Heart left ventricle (tissue), 13 donors: ENCODE results near the gene PIGR.

Source experiments
- CTCF ChIP-seq, 12 donors: fragments of 200-600 bp; sonication (generic) in 4 of 12; IDR thresholded peaks; one replicate each; pipeline versions ENCODE4 v1.5.0 to v1.8.0; 2018 to 2022; ENCODE audit warnings: antibody characterized with exemption in 12 of 12, mild to moderate bottlenecking in 5 of 12
- POLR2A ChIP-seq, 2 donors: fragments of 450-650 bp; IDR thresholded peaks; one replicate each; pipeline ENCODE4 v1.6.1; 2017; ENCODE audit warnings: antibody characterized with exemption in 2 of 2, mild to moderate bottlenecking in 2 of 2, moderate library complexity in 2 of 2
- donor health status: ischemic (EF 13 %, LVEDD 7.1; RV severe dilation, severe dysfunction).
- donor health status: DM: no; HTN: yes; CAD: no.
- donor health status: DM: no; HTN: no; CAD: no.
- donor health status: ischemic (EF 25% LVEDD 6.9; RV normal size, moderate dysfunction).
- donor health status: ischemic (EF 25% LVEDD 5.7; RV mildly dilated, moderate dysfunction).
- donor health status: ischemic (EF 35%, LVEDD 5.7; RV mildly dilated, moderate dysfunction).
- donor health status: nonischemic (EF 11% LVEDD 7.7; RV severe dilation, severe dysfunction).
- donor health status: DM: yes; HTN: yes; CAD: no.
- donor health status: PGD.
- donor health status: ischemic (EF 29% LVEDD 5.4; RV normal size, mild dysfunction).
- donor health status: nonischemic (EF 23%, LVEDD 6.1; RV moderate dilation, normal function).

DNA sequence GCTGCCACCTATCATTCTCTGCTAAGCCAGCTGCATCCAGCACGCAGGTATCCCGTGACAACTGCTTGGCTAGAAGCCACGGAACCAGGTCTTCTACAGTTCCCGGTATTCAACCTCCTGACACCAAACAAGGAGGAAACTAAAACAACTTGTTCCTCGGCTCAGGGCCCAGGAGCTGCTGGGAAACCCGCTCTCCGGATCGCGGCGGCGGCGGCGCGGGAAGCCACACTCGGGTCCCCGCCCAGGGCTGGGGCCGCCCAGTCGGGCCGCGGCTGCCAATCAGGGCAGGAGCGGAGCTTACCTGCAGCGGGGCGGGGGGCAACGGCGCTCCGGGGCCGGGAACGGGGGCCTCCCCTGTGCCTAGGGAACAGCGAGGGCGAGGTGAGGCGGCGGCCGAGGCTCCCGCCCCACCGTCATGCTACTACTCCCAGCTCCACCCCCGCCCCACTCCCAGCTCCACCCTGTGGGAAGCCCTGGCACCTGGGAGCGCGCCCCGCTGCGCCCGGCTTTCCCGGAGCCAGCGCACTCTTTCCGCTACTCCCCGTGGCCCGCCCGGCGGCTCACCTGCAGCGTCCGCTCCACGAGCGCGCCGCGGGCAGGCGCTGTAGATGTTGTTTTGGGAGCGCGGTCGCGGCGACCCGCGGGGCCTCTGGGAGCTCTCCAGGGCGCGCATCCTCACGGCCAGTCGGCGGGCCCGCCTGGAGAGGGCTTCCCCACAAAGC is 36.9 kb downstream of the PIGR start:
- TF ChIP-seq CTCF (IDR thresholded peaks at IDR 0.05) (no peak), POLR2A (IDR thresholded peaks at IDR 0.05) (no peak)
